Mucosa of rectum (tissue), 2 donors: ENCODE results near the gene KRTAP3-2.
"Not testable (repeated sequence)": the region's sequence is repeated elsewhere in the genome, so short reads cannot be mapped to it uniquely, and the experiment has no call there.

Experiments used
- H3K27ac ChIP-seq, 2 donors: one replicate each; pipeline ENCODE4 v1.7.0; 2013; ENCODE audit warnings: inconsistent platforms in 2 of 2, low read depth in 2 of 2, low read length in 2 of 2
- H3K27me3 ChIP-seq, 2 donors: one replicate each; pipeline ENCODE4 v1.7.0; 2013; ENCODE audit warnings: low read length in 2 of 2; ENCODE audit not compliant: control insufficient read depth in 2 of 2, insufficient read depth in 2 of 2
- H3K36me3 ChIP-seq, 2 donors: one replicate each; pipeline ENCODE4 v1.7.0; 2013; ENCODE audit warnings: low read length in 2 of 2; ENCODE audit not compliant: control insufficient read depth in 2 of 2, insufficient read depth in 2 of 2
- H3K4me1 ChIP-seq, 2 donors: one replicate each; pipeline ENCODE4 v1.7.0; 2013; ENCODE audit warnings: low read length in 2 of 2, mild to moderate bottlenecking in 1 of 2; ENCODE audit not compliant: control insufficient read depth in 2 of 2, insufficient read depth in 2 of 2
- H3K4me3 ChIP-seq, 2 donors: one replicate each; pipeline ENCODE4 v1.7.0; 2013; ENCODE audit warnings: low read length in 2 of 2
- H3K9ac ChIP-seq, 2 donors: one replicate each; pipeline ENCODE4 v1.7.0; 2013; ENCODE audit warnings: low read length in 2 of 2, low read depth in 1 of 2, mild to moderate bottlenecking in 1 of 2
- H3K9me3 ChIP-seq, 2 donors: one replicate each; pipeline ENCODE4 v1.7.0; 2013; ENCODE audit warnings: low read length in 2 of 2; ENCODE audit not compliant: control insufficient read depth in 2 of 2
- donor health status: healthy.
- donor health status: Normal muscosa, but diverticular disease.

The KRTAP3-2 gene

DNA sequence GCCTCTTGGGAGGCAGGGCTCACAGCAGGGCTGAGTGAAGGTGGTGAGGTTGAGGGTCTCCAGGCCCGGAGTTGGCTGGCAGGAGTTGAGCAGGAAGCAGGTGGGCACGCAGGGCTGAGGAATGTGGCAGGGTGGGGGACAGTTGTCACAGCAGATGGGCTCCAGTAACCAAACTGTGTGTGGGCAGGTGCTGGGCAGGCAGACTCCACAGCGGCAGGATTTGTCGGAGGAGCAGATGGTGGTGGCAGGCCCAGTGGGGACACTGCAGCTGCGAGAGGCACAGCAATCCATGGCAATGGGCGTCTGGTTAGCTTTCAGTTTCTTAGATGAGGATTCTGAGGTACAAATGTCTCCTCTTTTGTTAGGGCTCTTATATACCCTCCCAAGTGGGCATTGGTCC lies at the start of gene KRTAP3-2:
KRTAP3-2 (minus strand) TSS at position 344 of the 400 bp plus-strand sequence; CDS start at position 291, 53 bp downstream.
- not testable (repeated sequence) for H3K9me3 ChIP-seq, H3K36me3 ChIP-seq, H3K27me3 ChIP-seq, H3K27ac ChIP-seq, H3K4me3 ChIP-seq, H3K9ac ChIP-seq, H3K4me1 ChIP-seq

GRCh38 chr17:41049110-41049509 lies 49.4 kb upstream of the KRTAP3-2 start:
- Histone ChIP-seq H3K27ac (no peak overlapping the region), H3K36me3 (no peaks in the 10 kb centered on the region), H3K9ac (no peak overlapping the region), H3K4me3 (no peak overlapping the region), H3K27me3 (peaks cover 5% of the 10 kb centered on the region in 2 donors), H3K9me3 (no peaks in the 10 kb centered on the region), H3K4me1 (no peaks in the 10 kb centered on the region)

DNA sequence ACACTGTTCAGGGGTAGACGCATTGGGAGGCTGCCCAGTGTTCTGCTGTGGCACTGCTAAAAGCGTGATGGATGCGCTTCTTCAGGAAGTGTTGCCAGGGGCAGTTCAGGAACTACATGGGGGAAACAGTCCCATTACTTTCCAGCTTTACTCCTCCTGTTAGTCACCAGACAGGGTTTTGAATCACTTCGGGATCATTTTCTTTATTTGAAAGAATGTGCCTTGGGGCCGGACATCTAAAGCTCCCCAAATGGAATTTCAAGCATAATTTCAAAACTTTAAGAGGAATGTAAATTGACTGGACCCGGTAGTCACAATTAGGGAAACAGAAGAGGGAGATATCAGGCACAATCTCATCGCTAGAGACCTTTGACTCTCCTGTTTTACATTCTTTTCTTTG lies 48.7 kb upstream of the KRTAP3-2 start:
- H3K27ac ChIP-seq, result no peak overlapping the region
- no peak overlapping the region for H3K4me3 ChIP-seq
- H3K4me1 ChIP-seq, result no peaks in the 10 kb centered on the region
- H3K36me3 ChIP-seq, result no peaks in the 10 kb centered on the region
- H3K9ac ChIP-seq, result no peak overlapping the region
- H3K9me3 ChIP-seq, result no peaks in the 10 kb centered on the region
- H3K27me3 ChIP-seq, result peaks cover 3 to 5% of the 10 kb centered on the region in 2 donors

DNA sequence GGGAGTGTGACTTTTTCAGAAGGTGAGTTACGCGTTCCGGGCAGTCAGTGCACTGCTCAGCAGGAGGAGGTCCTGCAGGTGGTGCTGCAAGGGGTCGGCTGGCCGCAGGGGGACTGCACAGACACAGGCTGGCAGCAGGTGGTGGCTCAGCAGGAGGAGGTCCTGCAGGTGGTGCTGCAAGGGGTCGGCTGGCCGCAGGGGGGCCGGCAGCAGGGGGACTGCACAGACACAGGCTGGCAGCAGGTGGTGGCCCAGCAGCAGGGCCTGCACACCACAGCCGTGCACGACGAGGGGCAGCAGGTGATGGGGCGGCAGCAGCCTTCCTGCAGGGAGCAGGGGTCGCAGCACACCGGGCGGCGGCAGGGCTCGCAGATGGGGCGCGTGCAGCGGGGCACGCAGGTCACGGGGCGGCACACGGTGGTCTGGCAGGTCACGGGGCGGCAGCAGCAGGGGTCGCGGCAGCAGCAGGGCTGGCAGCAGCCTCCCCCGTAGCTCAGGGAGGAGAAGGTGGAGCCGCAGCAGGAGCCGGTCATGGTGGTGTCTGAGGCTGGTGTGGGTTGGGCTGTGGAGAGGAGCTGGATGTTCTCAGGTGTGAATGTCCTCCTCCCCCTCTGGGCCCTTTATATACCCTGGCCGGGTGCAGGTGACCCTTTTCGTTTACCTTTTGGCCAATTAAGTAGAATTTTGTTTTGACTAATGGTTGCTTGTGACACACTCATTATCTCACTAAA lies 47.2 kb upstream of the KRTAP3-2 start, which contains the start of gene KRTAP2-1:
KRTAP2-1 (minus strand) TSS at position 582 of the 731 bp plus-strand sequence; CDS start at position 533, 49 bp downstream.
- not testable (repeated sequence) for H3K36me3 ChIP-seq, H3K9ac ChIP-seq, H3K27me3 ChIP-seq, H3K4me1 ChIP-seq, H3K4me3 ChIP-seq, H3K9me3 ChIP-seq, H3K27ac ChIP-seq

DNA sequence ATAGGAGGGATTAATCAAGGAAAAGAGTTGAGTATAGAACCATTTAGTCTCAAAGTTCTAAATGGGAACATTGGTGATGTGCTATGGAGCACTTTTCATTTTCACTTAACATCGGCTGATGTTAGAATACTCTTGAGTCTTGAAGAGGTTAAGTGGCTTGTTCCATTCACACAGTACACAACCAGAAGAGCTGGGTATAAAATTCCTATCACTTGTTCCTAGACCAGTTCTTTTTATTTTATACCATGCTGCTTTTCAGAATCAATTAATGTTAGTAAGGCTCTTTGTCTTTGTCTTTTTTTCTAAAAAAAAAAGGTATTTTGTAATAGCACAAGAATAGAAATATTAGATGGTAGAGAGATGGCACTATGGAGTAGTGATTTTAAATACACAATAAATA lies 43.2 kb upstream of the KRTAP3-2 start:
- no peaks in the 10 kb centered on the region for H3K36me3 ChIP-seq
- H3K27me3 ChIP-seq, result peaks cover 2 to 5% of the 10 kb centered on the region in 2 donors
- H3K27ac ChIP-seq, result no peak overlapping the region
- no peaks in the 10 kb centered on the region for H3K4me1 ChIP-seq
- H3K4me3 ChIP-seq, result no peak overlapping the region
- H3K9ac ChIP-seq, result no peak overlapping the region
- no peaks in the 10 kb centered on the region for H3K9me3 ChIP-seq

GRCh38 chr17:41040783-41041571 lies 41.3 kb upstream of the KRTAP3-2 start, which contains the start of gene KRTAP1-1:
TSS of gene KRTAP1-1 (minus strand) at chr17:41041450. CDS start at chr17:41041397, 53 bp downstream.
- not testable (repeated sequence) for H3K9ac ChIP-seq, H3K27ac ChIP-seq, H3K9me3 ChIP-seq, H3K27me3 ChIP-seq, H3K36me3 ChIP-seq, H3K4me1 ChIP-seq, H3K4me3 ChIP-seq

- H3K9ac ChIP-seq, result no peak overlapping the region
- no peaks in the 10 kb centered on the region for H3K4me1 ChIP-seq
- H3K36me3 ChIP-seq, result no peaks in the 10 kb centered on the region
- H3K27me3 ChIP-seq, result no peaks in the 10 kb centered on the region
- no peak overlapping the region for H3K4me3 ChIP-seq
- no peak overlapping the region for H3K27ac ChIP-seq
- no peaks in the 10 kb centered on the region for H3K9me3 ChIP-seq
Observed at GRCh38 chr17:41037853-41038350, 38.2 kb upstream of the KRTAP3-2 start.

DNA sequence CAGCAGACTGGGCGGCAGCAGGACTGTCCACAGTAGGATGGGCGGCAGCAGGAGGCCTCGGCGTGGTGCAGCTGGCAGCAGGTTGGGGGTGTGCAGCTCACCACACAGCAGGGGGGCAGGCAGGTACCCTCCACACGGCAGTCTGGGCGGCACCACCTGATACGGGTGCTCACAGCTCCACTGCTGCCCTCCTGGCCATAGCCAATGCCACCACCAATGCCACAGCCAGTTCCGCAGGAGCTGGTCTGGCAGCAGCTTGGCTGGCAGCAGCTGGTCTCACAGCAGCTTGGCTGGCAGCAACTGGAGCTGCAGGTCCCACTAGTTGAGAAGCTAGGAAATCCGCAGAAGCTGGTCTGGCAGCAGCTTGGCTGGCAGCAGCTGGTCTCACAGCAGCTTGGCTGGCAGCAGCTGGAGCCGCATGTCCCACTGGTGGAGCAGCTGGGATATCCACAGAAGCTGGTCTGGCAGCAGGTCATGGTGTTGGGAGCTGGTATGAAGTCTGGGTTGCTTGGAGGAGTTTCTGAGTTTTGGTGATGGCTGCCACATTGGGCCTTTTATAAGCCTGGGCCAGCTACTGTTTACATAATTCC lies 34.7 kb upstream of the KRTAP3-2 start, which contains the start of gene KRTAP1-3:
KRTAP1-3 (minus strand) TSS at position 529 of the 590 bp plus-strand sequence; CDS start at position 476, 53 bp downstream.
- not testable (repeated sequence) for H3K4me1 ChIP-seq, H3K27ac ChIP-seq, H3K4me3 ChIP-seq, H3K27me3 ChIP-seq, H3K36me3 ChIP-seq, H3K9me3 ChIP-seq, H3K9ac ChIP-seq

- no peaks in the 10 kb centered on the region for H3K9me3 ChIP-seq
- no peak within 1 kb of the TSS for H3K27ac ChIP-seq
- no peak within 1 kb of the TSS for H3K9ac ChIP-seq
- no peaks in the 10 kb centered on the region for H3K4me1 ChIP-seq
- no peak within 1 kb of the TSS for H3K4me3 ChIP-seq
- no peaks in the 10 kb centered on the region for H3K27me3 ChIP-seq
- no peaks in the 10 kb centered on the region for H3K36me3 ChIP-seq
Observed at GRCh38 chr17:41029633-41030245, 30.0 kb upstream of the KRTAP3-2 start, which contains the start of gene KRTAP1-4. TSS of gene KRTAP1-4 (minus strand) at chr17:41030195. CDS start at chr17:41030078, 117 bp downstream.
